HG02981 (cell line): ENCODE results near the gene SMAD3.
"Not testable (repeated sequence)": the region's sequence is repeated elsewhere in the genome, so short reads cannot be mapped to it uniquely, and the experiment has no call there.

Experiments used
- ATAC-seq: cut with Tn5 transposase; IDR thresholded peaks from one replicate; pipeline ENCODE4 v1.9.1; 2021; ENCODE audit warnings: mild to moderate bottlenecking, moderate library complexity; ENCODE audit not compliant: unreplicated experiment

SMAD3 gene

GRCh38 chr15:67108122-67108961, 42.9 kb downstream of the SMAD3 start:
- ATAC-seq: no peak

GRCh38 chr15:67109141-67110034, 44.0 kb downstream of the SMAD3 start:
- ATAC-seq: peak; percentile 65

GRCh38 chr15:67110361-67110781, 45.0 kb downstream of the SMAD3 start:
- peak; percentile 61 for ATAC-seq

GRCh38 chr15:67110958-67111864, 45.8 kb downstream of the SMAD3 start:
- no peak for ATAC-seq

- ATAC-seq: no peak
Measured at GRCh38 chr15:67114046-67114445, 48.6 kb downstream of the SMAD3 start.

- ATAC-seq: no peak
Measured at GRCh38 chr15:67114846-67115585, 49.6 kb downstream of the SMAD3 start.

GRCh38 chr15:67115586-67115969, 50.2 kb downstream of the SMAD3 start:
- no peak for ATAC-seq

- no peak for ATAC-seq
Measured at GRCh38 chr15:67116742-67117141, 51.3 kb downstream of the SMAD3 start.

GRCh38 chr15:67117370-67117769, 52.0 kb downstream of the SMAD3 start:
- ATAC-seq: no peak

GRCh38 chr15:67118808-67119207, 53.4 kb downstream of the SMAD3 start:
- no peak for ATAC-seq

GRCh38 chr15:67119238-67119846, 53.9 kb downstream of the SMAD3 start:
- no peak for ATAC-seq

- no peak for ATAC-seq
Measured at GRCh38 chr15:67120009-67120838, 54.8 kb downstream of the SMAD3 start.

- ATAC-seq: peak; percentile 54
Measured at GRCh38 chr15:67120839-67121643, 55.6 kb downstream of the SMAD3 start.

GRCh38 chr15:67121644-67122605, 56.5 kb downstream of the SMAD3 start:
- no peak for ATAC-seq

- not testable (repeated sequence) for ATAC-seq
Measured at GRCh38 chr15:67122816-67123215, 57.4 kb downstream of the SMAD3 start.

- not testable (repeated sequence) for ATAC-seq
Measured at GRCh38 chr15:67123291-67123690, 57.9 kb downstream of the SMAD3 start.

- ATAC-seq: no peak
Measured at GRCh38 chr15:67124111-67124510, 58.7 kb downstream of the SMAD3 start.
